Stimulated activated naive CD4-positive, alpha-beta T cell (primary cell): ENCODE data around the gene ARHGAP45.
"Not testable (repeated sequence)": the region's sequence is repeated elsewhere in the genome, so short reads cannot be mapped to it uniquely, and the experiment has no call there.

Source experiments
- DNase-seq, 6 experiments: peaks; one replicate each; lab custom pipeline; 2025; lab: John Stamatoyannopoulos, UW

Gene ARHGAP45

DNA sequence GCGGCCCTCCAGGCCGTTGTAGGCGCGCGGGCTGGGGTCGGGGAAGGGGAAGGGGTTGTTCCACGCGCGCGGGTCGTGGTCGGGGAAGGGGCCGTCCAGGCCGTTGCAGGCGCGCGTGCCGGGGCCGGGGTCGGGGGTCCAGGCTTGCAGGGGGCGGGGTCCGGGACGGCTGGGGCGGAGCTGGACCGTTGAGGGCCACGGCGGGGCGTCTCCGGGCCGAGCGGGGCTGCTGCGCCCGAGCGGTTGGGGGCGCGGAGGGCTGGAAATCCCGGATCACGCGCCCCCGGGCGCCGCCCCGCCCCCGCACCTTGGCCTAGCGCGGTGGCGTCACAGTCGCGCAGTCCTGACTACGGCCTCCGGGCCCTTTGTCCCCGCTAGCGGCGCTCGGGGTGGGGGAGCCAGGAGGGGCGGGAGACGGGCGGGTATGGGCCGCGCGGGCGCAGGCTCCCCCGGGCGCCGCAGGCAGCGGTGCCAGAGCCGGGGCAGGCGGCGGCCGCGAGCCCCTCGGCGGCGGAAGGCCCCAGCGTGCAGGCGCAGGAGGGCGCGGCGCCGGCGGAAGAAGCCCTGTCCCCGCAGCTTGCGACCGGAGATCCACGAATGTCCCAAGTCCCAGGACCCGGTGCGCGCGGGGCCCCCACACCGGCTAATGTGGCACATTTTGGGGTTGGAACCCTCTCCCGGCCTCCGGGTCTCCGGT lies 37.5 kb downstream of the ARHGAP45 start:
- DNase-seq, result peak; percentile 47 to 81 (median 72)

DNA sequence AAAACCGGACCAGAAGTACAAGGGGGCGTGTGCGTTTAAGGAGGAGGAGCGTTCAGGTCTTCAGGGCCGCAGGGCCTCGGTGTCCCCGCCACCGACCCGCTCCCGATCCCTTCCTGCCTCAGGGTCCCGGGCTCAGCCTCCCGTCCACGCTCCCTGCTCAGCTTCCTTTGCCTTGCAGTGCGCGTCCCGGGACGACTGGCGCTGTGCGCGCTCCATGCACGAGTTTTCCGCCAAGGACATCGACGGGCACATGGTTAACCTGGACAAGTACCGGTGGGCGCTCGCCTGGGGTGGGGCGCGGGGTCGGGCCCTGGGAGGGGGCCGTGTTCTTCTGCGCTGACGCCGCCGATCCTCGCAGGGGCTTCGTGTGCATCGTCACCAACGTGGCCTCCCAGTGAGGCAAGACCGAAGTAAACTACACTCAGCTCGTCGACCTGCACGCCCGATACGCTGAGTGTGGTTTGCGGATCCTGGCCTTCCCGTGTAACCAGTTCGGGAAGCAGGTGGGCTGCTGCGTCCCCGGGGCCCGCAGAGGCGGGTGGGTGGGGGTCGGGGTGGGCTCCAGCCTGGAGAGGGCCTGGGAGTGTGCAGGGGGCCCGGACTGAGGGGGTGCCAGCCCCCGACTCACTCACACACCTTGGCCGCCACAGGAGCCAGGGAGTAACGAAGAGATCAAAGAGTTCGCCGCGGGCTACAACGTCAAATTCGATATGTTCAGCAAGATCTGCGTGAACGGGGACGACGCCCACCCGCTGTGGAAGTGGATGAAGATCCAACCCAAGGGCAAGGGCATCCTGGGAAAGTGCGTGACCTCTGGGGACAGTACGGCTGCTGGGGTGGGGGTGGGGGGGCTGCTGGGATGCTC lies 38.3 kb downstream of the ARHGAP45 start:
- DNase-seq, result peak in 3 of 6 experiments; percentile 24 to 51 (median 37)

DNA sequence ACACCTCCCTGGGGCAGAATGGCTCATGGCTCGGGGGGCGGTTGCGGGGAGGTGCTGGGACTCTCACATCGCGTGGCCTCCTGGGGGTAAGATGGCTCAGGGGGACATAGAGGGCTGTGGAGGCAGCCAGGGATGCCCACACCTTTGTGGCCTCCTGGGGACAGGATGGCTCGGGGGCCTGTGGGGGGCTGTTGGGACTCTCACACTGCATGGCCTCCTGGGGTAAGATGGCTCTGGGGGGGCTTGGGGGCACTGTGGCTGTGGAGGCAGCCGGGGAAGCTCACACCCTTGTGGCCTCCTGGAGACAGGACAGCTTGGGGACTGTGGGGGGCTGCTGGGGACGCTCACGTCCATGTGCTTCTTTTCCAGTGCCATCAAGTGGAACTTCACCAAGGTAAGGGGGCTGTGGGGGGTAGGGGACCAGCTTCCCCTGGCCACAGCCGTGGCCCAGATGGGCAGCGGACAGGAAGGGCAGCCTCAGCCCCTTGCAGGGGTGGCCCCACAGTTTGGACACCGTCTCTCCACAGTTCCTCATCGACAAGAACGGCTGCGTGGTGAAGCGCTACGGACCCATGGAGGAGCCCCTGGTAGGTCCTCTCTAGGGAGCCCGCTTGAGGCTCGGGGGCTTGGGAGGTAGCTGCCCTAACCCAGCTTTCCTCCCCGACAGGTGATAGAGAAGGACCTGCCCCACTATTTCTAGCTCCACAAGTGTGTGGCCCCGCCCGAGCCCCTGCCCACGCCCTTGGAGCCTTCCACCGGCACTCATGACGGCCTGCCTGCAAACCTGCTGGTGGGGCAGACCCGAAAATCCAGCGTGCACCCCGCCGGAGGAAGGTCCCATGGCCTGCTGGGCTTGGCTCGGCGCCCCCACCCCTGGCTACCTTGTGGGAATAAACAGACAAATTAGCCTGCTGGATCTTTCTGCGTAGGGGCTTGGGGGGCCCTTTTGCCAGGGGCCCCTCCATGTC lies 39.2 kb downstream of the ARHGAP45 start:
- peak in 1 of 6 experiments; percentile 22 for DNase-seq

DNA sequence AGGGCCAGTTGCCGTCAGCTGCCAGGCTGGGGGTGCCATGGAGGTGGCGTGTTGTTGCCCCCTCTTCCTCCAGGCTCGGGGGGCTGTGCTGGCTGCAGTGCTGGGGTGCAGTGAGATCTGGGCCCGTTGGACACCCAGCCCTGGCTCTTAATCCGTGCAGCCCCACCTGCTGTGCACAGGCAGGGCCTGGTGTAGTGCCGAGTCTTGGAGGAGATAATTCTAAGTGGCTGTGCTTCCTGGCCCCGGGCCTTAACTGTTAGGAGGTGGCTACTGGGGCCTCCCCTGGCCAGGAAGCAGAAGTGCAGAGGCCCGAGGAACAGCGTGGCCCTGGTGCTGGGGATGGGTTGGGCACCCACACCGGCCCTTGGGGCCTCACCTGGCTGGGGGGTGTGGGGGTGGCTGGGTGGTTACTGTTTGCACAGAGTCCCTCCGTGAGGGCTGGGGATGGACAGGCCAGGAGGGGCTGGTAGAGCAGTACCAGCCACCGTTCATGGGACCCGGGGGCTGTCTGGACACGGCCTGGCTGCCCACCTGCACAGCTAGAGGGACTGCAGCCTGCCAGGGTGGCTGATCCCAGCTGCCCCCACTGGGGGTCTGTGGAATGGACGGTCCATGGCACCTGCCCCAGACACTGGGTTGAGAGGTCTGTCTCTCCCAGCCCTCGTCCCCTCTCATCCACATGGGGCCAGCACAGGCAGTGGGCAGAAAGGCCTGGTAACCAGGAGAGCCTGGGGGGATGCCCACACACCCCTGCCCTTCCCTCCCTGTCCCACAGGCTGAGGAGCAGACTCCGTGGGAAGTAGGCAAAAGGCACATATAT lies 40.1 kb downstream of the ARHGAP45 start:
- DNase-seq, result no peak

DNA sequence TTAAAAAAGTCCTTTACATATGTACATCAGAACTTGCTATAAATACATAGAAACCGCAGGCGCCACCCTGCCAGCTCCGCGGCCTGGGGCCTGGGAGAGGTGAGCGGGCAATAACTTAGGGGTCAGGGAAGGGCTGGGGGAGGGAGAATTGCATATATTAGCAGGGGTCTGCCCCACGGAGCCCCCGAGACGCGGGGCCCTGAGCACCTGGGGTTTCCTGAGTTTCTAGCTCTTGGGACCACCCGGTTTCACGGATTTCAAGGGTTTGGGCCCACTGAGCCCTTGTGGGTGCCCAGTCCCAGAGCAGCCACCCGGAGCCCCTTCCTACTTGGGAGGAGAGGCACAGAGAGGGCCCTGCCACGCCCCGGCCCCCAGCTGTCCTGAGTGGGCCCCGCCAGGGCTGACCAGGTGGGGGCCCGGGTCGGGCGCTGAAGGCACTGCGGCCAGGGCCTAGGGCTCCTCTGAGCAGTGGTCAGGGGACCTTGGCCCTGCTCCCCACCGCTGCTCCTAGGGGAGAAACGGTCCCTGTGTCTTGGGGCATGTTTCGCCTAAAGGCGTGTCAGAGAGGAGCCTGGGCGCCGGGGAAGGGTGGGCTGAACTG lies 40.8 kb downstream of the ARHGAP45 start:
- no peak for DNase-seq

DNA sequence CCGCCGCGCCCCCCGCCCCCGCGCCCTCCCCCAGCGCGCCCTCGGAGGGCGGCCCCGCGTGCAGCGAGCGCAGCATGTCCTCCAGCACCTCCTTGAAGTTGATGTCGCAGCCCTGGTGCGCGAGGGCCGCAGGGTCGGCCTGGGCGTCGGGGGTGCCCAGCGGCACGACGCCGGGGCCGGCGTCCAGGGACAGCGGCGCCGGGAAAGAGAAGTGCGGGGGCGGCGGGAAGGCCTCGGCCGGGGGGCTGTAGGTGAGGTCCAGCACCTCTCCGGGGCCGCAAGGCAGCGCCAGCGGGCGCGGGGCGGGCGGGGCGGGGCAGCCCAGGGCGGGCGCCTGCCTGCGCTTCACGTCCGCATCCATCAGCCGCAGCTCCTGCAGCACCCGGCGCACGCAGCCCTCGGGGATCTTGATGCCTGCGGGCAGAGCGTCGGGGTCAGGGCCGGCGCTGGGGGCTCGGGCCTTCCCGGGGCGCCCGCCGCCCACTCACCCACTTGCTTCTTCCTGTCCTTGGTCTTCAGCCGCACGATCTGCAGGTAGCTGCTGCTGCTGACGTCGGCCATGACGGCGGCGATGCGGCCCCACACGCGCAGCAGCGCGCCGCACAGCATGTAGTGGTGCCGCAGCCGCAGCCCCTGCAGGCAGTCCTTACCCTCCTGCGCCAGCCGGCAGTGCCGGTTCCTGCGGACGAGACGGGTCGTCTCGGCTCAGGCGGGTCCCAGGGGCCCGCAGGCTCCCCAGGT lies 41.5 kb downstream of the ARHGAP45 start:
- no peak for DNase-seq

DNA sequence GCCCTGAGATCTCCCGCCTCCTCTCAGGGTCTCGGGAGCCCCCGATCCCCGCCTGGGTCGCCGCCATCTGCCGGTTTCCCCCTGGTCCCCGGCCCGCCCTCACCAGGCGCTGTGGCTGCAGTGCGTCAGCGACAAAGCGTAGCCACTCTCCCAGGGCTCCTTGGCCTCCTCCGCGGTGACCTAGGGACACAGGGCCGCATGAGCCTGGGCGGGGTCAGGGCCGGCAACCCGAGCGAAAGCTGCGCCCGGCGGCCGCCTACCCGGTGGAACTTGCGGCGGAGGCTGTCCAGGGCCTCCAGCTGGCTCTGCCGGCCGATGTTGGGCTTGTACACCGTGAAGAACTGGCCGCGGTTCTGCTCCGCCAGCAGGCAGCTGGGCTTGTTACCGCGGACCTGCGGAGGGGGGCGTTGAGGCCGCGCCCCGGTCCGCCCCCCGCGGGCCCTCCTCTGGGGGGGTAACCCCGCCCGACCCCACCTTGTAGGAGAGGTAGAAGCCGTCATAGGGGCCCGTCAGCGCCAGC lies 42.1 kb downstream of the ARHGAP45 start:
- DNase-seq, result no peak

DNA sequence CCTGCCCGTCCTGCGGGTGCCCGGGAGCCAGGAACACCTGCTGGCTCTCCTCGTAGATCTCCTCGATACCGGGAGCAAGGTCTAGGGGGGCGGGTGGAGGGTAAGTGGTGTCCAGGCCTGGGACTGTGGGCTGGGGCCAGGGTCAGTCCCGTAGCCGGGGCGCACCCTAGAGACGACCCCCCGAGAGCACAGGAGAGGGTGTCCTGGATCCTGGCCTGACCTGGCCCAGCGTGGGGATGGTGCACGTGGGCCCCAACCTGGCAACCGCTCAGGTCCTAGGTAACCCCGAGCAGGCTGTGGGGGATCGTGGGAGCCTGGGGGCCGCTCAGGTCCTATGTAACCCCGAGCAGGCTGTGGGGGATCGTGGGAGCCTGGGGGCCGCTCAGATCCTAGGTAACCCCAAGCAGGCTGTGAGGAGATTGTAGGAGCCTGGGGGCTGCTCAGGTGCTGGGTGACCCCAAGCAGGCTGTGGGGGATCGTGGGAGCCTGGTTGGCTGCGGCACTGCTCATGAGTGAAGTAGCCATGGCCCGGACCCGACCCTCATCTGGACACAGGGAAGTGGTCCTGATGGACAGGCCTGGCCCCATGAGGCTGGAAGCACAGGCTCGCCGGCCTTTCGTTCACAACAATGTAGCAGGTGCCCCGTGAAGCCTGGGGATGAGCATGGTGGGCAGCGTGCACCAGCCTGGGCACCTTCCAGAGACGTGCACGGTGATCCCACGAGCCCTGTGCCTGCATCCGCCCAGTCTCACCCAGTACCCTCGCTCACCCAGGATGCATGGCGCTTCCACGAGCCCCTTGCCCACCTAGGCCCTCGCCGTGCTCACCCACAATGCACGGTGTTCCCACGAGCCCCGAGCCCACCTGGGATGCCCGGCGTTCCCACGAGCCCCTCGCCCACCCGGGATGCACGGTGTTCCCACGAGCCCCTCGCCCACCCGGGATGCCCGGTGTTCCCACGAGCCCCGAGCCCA lies 43.0 kb downstream of the ARHGAP45 start:
- no peak for DNase-seq

DNA sequence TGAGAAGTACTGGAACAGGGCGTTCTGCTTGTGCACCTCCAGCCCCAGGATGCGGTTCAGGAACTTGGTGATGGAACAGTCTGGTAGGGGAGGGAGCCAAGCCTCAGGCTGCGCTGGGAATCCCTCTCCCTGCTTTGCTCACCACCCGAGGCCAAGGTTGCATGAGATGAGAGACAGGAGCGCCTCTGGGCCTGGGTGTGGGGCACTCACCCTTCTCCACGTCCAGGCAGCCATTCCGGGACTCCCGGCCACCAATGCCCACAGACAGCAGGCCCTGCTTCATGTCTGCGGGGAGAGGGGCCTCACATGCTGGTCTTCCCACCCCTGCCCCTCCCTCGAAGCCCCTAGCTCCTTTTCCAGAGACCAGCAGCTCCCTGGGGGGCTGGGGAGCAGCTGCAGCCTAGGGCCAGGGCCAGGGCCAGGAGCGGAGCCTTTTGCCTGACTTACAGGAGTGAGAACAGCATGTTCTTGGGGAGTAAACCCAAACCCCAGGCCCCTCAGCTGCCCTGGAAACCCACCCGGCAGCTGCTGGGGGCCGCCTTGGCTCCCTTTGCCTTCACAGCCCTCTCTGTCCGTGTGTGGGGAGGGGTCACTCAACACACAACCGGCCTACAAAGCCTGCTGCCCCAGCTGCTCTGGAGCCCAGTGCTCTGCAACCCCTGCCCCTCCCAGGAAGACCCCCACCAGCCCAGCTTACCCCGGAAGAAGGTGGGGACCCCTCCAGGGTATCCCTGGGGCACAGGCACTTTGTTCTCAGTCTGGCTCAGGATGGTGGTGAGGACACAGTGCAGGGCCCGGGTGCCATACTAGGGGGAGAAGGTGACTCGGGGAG lies 44.1 kb downstream of the ARHGAP45 start:
- no peak for DNase-seq

DNA sequence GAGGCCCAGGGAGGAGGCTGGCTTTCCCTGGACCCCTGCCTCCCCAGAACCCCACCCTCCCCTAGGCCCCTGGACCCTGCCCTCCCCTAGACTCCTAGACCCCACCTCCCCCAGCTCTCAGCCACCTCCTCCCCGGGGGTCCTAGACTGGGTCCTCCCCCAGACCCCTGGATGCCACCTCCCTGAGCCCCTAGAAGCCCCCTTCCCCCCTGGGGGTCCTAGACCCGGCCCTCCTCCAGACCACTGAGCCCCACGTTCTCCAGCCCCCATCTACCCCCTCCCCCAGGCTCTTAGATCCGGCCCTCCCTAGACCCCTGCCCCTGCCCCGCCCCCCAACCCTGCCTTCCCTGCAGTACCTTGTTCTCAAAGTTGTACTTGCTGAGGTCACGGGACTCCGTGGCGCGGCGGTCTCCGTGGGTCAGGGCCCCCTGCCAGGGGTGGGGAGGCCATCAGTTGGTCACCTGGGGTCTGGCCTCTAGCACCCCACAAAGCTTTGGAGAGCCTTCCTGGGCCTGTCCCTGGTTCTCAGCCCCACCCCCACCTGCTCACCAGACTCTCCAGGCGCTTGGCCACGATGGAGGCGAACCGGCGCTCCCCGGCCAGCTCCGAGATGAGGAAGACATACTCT lies 44.8 kb downstream of the ARHGAP45 start:
- no peak for DNase-seq

DNA sequence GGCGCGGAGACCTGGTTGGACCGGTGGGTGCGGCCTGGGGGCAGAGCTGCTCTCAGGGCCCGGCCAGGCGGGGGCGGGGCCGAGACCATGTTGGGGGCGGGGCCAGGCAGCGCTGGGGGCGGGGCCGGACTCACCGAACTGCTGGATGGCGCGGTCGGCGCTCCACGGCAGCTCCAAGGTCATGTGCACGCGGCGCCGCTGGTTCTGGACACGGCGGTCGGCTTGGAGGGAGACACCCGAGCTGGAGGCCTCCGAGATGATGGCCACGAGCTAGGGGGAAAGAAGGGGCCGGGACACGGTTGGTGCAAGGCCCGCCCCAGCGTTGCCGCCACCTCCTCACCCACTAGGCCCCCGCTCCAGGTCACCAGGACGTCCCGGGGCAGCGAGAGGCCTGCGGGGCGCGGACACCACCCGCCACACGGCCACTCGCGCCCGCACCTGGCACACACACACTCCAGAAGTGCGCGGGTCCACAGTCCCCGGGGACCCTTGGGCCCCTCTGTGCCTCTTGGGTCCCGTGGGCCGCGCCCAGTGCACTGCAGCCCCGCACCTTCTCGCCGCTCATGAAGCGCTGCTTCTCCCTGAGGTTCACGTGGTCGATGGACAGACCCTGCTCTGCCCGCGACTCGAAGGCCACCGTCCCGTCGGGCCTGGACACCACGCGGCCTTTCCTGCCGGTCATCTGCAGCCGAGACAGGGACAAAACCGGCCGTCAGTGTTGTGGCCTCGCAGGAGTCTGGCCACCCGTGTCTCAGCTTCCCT lies 45.5 kb downstream of the ARHGAP45 start:
- DNase-seq, result no peak

DNA sequence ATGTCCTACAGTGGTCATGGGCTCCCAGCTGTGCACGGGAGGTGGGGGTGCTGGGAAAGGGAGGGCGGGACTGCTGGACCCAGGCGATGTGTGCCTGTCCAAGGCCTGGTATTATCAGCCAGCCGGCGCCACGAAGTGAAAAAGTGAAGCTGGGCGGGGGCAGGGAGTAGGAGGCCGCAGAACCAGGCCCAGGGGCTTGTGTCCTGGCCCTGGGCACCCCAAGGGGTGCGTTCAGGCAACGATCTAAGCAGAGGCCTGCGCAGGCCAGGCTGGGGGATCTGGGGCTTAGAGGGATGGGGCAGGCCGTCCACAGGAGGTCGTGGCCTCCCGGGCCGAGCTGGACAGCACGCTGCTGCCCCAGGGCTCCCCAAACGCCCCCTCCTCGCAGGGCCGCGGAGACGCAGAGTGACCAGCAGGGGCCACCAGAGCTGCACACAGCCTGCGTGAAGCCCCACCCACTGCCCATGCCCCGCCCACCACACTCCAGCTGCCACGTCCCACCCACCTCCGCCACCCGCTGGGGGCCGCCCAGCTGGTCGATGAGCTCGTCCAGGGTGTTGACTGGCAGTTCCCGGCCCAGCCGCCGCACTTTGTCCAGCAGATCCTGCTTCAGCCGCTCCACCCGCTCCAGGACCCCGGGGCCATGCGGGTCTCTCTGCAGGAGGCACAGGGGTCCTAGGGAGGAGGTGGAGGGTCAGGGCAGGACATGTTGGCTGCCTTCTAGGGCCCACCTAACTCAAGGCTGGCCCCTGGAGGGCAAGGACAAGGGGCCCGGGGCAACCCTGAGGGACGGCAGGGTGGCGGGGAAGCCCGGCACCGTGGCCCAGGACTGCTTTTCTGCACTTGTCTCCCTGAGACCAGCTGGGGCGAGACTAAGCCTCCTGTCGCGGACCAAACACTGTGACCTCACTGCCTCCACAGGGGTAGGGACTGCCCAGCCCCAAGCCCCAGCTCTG lies 46.3 kb downstream of the ARHGAP45 start:
- peak; percentile 56 to 88 (median 84) for DNase-seq

DNA sequence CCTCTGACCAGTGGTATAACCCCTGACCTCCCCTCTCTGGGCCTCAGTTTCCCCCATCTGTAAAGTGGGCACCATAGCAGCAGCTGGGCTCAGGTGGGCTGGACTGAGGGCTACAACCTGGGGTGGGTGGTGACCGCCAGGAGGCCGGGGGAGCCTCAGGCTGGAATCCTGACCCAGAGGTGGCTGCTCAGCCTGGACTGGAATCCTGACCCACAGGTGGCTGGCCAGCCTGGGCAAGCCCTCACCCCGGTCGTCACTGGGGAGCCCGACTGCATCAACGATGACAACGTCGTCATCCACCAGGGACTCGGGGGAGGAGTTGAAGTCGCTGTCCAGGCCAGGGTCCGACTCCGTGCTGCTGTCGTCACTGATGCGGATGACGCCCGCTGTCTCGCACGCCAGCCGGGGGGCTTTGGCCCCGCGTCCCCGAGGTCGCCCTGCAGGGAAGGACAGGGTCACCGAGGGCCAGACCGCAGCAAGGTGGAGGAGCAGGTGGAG lies 47.1 kb downstream of the ARHGAP45 start:
- no peak for DNase-seq

DNA sequence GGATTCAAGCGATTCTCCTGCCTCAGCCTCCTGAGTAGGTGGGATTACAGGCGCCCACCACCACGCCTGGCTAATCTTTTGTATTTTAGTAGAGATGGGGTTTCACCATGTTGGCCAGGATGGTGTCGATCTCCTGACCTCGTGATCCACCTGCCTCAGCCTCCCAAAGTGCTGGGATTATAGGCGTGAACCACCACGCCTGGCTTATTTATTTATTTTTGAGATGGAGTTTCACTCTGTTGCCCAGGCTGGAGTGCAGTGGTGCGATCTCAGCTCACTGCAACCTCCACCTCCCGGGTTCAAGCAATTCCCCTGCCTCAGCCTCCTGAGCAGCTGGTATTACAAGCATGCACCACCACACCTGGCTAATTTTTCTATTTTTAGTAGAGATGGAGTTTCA lies 47.8 kb downstream of the ARHGAP45 start:
- DNase-seq, result not testable (repeated sequence)
